Endothelial cell of umbilical vein (primary cell): ENCODE measurements around the gene HEATR5A.

ENCODE experiments used
- EZH2 ChIP-seq: IDR thresholded peaks from 2 replicates; pipeline ENCODE4 v1.6.1; 2012; ENCODE audit warnings: borderline replicate concordance, low read depth, mild to moderate bottlenecking, moderate library complexity, low read length, inconsistent platforms; ENCODE audit not compliant: severe bottlenecking
- MYC ChIP-seq: IDR thresholded peaks from one replicate; pipeline ENCODE4 v1.6.1; 2011; ENCODE audit warnings: mild to moderate bottlenecking, low read depth, low read length
- POLR2A ChIP-seq: IDR thresholded peaks from 2 replicates; pipeline ENCODE4 v1.6.1; 2012; ENCODE audit warnings: low read depth, mild to moderate bottlenecking, control low read depth, low read length
- TF ChIP-seq, protein P1 (sequence below), 2 donors: IDR thresholded peaks; 1 replicate in 1 of 2; 2 replicates in 1 of 2; pipeline ENCODE4 v1.5.1; 2011; ENCODE audit warnings: low read length in 2 of 2, mild to moderate bottlenecking in 2 of 2, moderate library complexity in 2 of 2, control low read depth in 1 of 2, inconsistent platforms in 1 of 2, low read depth in 1 of 2; ENCODE audit not compliant: insufficient read depth in 1 of 2; ENCODE audit errors: extremely low read depth in 1 of 2

DNA sequence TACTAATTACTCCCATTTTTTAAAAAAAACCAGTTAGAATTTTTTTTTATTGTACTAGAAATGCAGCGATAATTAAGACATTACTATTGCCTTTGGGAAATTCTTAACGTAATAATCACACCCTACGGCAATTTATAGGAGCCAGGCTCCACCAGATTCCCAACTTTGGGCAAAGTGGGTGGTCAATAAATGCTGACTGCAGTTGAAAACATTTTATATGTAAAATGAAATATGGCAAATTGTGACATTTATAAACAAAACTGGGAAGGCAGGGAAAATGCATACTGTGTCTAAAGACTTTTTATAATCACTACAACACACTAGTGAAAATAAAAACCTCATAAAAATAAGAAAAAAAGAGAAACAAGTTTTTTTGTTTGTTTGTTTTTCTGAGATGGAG is 119.5 kb downstream of the HEATR5A start:
- TF ChIP-seq, protein P1, sequence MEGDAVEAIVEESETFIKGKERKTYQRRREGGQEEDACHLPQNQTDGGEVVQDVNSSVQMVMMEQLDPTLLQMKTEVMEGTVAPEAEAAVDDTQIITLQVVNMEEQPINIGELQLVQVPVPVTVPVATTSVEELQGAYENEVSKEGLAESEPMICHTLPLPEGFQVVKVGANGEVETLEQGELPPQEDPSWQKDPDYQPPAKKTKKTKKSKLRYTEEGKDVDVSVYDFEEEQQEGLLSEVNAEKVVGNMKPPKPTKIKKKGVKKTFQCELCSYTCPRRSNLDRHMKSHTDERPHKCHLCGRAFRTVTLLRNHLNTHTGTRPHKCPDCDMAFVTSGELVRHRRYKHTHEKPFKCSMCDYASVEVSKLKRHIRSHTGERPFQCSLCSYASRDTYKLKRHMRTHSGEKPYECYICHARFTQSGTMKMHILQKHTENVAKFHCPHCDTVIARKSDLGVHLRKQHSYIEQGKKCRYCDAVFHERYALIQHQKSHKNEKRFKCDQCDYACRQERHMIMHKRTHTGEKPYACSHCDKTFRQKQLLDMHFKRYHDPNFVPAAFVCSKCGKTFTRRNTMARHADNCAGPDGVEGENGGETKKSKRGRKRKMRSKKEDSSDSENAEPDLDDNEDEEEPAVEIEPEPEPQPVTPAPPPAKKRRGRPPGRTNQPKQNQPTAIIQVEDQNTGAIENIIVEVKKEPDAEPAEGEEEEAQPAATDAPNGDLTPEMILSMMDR (IDR thresholded peaks at IDR 0.05; ENCODE audit: extremely low read depth in 1 of 2, insufficient read depth in 1 of 2, low read depth in 1 of 2, low read length in 2 of 2) = no peak
- TF ChIP-seq EZH2 = no peak
- no peak for TF ChIP-seq MYC
- no peak for TF ChIP-seq POLR2A
